ENCODE results near the gene TAF4.

DNA sequence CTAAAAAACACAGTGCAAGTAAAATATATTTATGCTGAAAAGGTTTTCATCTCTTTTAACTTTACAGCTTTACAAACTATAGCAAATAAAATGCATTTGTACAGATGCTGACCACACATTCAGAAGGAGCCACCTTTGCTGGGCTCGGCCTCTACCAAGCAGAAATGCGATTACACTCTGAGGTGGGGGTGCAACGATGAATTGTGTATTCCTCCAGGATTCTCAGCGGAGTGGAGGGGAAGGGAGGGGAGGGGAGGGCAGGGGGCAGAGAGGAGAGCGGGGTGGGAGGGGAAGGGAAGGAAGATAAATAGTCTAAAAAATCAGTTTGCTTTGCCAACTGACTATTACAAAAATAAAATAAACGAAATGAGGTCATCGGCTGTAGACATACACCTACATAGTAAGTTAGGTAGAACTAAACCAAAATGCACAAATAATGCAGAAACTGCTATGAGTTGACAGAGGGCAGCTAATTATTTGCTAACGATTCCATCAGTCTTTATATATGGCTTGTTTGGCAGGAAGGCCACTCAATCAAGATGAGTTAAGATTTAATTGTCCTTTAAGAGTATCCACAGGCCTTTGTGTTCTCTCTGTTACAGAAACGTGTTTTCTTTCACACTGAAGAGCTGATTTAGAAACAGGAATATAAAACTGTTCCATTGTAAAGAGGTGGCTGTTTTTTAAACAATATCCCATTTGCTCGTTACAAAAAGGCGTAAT lies 90.1 kb downstream of the TAF4 start:
- TF ChIP-seq POLR2A (IDR thresholded peaks at IDR 0.05; ENCODE audit: low read depth, low read length): no peak
- TF ChIP-seq POLR2AphosphoS5 (IDR thresholded peaks at IDR 0.05; ENCODE audit: low read depth, low read length): no peak

Data from GM12892 (cell line).